Panc1 (cell line): Measurements from ENCODE around the gene FRMPD2.

ENCODE experiments used
- REST ChIP-seq, 2 experiments: IDR thresholded peaks; 2 replicates each; pipeline ENCODE4 v1.6.1; 2011 to 2012; ENCODE audit warnings: low read depth in 2 of 2, control low read depth in 1 of 2, low read length in 1 of 2, mild to moderate bottlenecking in 1 of 2, moderate library complexity in 1 of 2; ENCODE audit not compliant: insufficient read depth in 1 of 2
- TF ChIP-seq, protein P1 (sequence below): fragments of 450-650 bp; IDR thresholded peaks from 2 replicates; pipeline ENCODE4 v1.5.1; 2017; ENCODE audit warnings: mild to moderate bottlenecking

DNA sequence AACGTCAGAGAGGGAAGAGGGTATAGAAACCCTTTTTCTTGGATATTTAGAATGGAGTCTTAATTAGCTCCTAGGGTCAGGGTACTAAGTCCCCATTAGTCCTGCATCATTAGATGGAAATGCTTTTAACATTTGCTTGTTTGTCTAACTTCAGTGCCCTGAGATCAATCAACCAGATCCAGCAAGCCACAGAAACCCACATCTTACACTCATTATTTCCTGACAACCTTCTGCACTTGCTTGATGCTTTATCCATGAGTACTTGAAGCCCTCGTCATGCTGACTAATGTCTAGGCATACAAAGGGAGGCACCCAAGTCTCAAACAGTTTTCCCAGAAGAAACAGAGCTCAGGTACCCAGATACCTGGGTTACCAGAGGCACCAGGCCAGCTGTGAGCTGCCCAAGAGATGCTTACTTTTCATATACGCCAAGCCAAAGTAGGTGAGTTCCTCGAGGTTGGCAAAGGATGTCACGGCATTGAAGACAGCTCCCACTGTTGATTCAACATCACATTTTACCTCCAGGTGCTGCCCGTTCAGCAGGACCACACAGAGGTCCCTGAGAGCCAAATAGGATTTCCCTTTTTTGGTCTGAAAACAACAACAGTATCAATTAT, 42.7 kb downstream of the FRMPD2 start:
- TF ChIP-seq, protein P1, sequence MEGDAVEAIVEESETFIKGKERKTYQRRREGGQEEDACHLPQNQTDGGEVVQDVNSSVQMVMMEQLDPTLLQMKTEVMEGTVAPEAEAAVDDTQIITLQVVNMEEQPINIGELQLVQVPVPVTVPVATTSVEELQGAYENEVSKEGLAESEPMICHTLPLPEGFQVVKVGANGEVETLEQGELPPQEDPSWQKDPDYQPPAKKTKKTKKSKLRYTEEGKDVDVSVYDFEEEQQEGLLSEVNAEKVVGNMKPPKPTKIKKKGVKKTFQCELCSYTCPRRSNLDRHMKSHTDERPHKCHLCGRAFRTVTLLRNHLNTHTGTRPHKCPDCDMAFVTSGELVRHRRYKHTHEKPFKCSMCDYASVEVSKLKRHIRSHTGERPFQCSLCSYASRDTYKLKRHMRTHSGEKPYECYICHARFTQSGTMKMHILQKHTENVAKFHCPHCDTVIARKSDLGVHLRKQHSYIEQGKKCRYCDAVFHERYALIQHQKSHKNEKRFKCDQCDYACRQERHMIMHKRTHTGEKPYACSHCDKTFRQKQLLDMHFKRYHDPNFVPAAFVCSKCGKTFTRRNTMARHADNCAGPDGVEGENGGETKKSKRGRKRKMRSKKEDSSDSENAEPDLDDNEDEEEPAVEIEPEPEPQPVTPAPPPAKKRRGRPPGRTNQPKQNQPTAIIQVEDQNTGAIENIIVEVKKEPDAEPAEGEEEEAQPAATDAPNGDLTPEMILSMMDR, result no peak
- no peak for TF ChIP-seq REST (IDR thresholded peaks at IDR 0.05; ENCODE audit: insufficient read depth in 1 of 2, low read depth in 2 of 2, low read length in 1 of 2)
